Measurements from ENCODE around the gene LDHAL6A. TPM values are rescaled to one million over a fixed set of nuclear protein-coding genes. Genes with fewer than 3 reads are reported as not detected.

LDHAL6A gene
- polyA plus RNA-seq, 2 donors, result not detected

DNA sequence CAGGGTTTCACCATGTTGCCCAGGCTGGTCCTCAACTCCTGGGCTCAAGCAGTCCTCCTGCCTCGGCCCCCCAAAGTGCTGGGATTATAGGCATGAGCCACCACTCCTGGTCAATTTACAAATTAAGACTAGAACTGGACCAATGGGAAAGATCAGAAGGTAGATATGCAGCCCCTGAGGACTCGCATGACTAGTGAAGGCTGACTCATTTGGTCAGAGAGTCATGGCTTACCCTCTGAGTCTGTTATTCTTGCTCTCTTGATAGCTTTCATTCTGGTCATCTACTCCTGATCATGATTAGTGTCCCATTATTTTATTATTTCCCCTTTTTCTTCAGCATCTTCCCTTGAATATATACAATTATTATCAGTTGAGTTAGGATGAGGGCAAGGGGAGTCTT, 2.7 kb upstream of the LDHAL6A start:
- Histone ChIP-seq H3K9me3 (ENCODE audit: control insufficient read depth in 2 of 2, insufficient read depth in 1 of 2, low read depth in 1 of 2, low read length in 1 of 2) (no peaks in the 10 kb centered on the region), H3K4me3 (ENCODE audit: low read depth in 1 of 2, low read length in 2 of 2) (no peak overlapping the region), H3K27ac (ENCODE audit: low read depth in 2 of 2, low read length in 1 of 2) (no peak overlapping the region), H3K4me1 (ENCODE audit: control insufficient read depth in 2 of 2, insufficient read depth in 2 of 2, low read length in 1 of 2) (no peaks in the 10 kb centered on the region), H3K36me3 (ENCODE audit: control insufficient read depth in 2 of 2, insufficient read depth in 2 of 2, low read length in 1 of 2) (no peaks in the 10 kb centered on the region), H3K27me3 (ENCODE audit: control insufficient read depth in 1 of 2, insufficient read depth in 2 of 2, low read length in 2 of 2) (no peaks in the 10 kb centered on the region)
- 78 to 83% methylated on average over 2 of the region's 2 CpGs for WGBS, 2 donors

DNA sequence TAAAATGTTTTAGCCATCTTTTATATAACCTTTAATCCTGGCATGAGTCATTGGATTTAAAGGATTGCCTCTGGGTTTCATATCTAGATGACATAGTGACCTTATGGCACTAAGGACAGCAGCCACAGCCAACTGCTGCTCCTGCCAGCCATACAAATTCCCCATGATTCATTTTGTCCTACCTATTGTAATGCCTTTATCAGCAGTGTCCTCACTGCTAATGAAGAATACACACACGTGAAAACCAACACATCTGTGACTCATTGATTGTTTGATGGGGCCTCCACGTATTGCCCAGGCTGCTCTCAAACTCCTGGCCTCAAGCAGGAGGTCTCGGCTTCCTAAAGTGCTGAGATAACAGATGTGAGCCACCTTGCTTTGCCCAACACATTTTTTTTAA, 1.8 kb downstream of the LDHAL6A start:
- Histone ChIP-seq H3K4me3 (ENCODE audit: low read depth in 1 of 2, low read length in 2 of 2) (no peak overlapping the region), H3K4me1 (ENCODE audit: control insufficient read depth in 2 of 2, insufficient read depth in 2 of 2, low read length in 1 of 2) (no peaks in the 10 kb centered on the region), H3K27ac (ENCODE audit: low read depth in 2 of 2, low read length in 1 of 2) (no peak overlapping the region), H3K36me3 (ENCODE audit: control insufficient read depth in 2 of 2, insufficient read depth in 2 of 2, low read length in 1 of 2) (no peaks in the 10 kb centered on the region), H3K9me3 (ENCODE audit: control insufficient read depth in 2 of 2, insufficient read depth in 1 of 2, low read depth in 1 of 2, low read length in 1 of 2) (no peaks in the 10 kb centered on the region), H3K27me3 (ENCODE audit: control insufficient read depth in 1 of 2, insufficient read depth in 2 of 2, low read length in 2 of 2) (no peaks in the 10 kb centered on the region)
- 29 to 32% methylated on average over 3 of the region's 3 CpGs for WGBS, 2 donors

DNA sequence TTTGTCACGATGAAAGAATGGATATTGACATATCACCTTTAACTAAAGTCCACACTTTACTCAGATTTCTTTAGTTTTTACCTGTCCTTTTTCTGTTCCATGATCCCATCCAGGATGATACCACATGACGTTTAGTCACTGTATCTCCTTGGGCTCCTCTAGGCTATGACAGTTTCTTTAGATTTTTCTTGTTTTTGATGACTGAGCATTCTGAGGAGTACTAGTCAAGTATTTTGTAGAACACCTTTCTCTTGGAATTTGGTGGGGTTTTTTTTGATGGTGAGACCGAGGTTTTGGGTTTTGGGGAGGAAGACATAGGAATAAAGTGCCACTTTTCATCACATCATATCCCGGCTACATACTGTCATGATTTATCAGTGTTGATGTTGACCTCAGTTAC, 4.0 kb downstream of the LDHAL6A start:
- no peaks in the 10 kb centered on the region for H3K27me3 ChIP-seq (ENCODE audit: control insufficient read depth in 1 of 2, insufficient read depth in 2 of 2, low read length in 2 of 2)
- no peaks in the 10 kb centered on the region for H3K9me3 ChIP-seq (ENCODE audit: control insufficient read depth in 2 of 2, insufficient read depth in 1 of 2, low read depth in 1 of 2, low read length in 1 of 2)
- no peaks in the 10 kb centered on the region for H3K36me3 ChIP-seq (ENCODE audit: control insufficient read depth in 2 of 2, insufficient read depth in 2 of 2, low read length in 1 of 2)
- WGBS, 2 donors, result 87 to 90% methylated on average over 4 of the region's 4 CpGs
- H3K27ac ChIP-seq (ENCODE audit: low read depth in 2 of 2, low read length in 1 of 2), result no peak overlapping the region
- H3K4me3 ChIP-seq (ENCODE audit: low read depth in 1 of 2, low read length in 2 of 2), result no peak overlapping the region
- no peaks in the 10 kb centered on the region for H3K4me1 ChIP-seq (ENCODE audit: control insufficient read depth in 2 of 2, insufficient read depth in 2 of 2, low read length in 1 of 2)

DNA sequence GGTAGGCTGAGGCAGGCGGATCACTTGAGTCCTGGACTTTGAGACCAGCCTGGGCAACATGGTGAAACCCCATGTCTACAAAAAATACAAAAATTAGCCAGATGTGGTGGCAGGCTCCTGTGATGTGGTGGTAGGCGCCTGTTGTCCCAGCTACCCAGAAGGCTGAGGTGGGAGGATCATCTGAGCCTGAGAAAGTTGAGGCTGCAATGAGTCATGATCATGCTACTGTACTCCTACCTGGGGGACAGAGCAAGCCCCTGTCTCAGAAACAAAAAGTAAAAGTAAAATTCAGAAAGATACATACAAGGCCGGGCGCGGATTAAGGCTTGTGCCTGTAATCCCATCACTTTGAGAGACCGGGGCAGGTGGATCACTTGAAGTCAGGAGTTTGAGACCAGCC, 6.3 kb downstream of the LDHAL6A start:
- no peaks in the 10 kb centered on the region for H3K9me3 ChIP-seq (ENCODE audit: control insufficient read depth in 2 of 2, insufficient read depth in 1 of 2, low read depth in 1 of 2, low read length in 1 of 2)
- H3K4me1 ChIP-seq (ENCODE audit: control insufficient read depth in 2 of 2, insufficient read depth in 2 of 2, low read length in 1 of 2), result no peaks in the 10 kb centered on the region
- no peak overlapping the region for H3K4me3 ChIP-seq (ENCODE audit: low read depth in 1 of 2, low read length in 2 of 2)
- H3K27me3 ChIP-seq (ENCODE audit: control insufficient read depth in 1 of 2, insufficient read depth in 2 of 2, low read length in 2 of 2), result no peaks in the 10 kb centered on the region
- WGBS, 2 donors, result 97 to 98% methylated on average over 6 of the region's 6 CpGs
- no peak overlapping the region for H3K27ac ChIP-seq (ENCODE audit: low read depth in 2 of 2, low read length in 1 of 2)
- no peaks in the 10 kb centered on the region for H3K36me3 ChIP-seq (ENCODE audit: control insufficient read depth in 2 of 2, insufficient read depth in 2 of 2, low read length in 1 of 2)

DNA sequence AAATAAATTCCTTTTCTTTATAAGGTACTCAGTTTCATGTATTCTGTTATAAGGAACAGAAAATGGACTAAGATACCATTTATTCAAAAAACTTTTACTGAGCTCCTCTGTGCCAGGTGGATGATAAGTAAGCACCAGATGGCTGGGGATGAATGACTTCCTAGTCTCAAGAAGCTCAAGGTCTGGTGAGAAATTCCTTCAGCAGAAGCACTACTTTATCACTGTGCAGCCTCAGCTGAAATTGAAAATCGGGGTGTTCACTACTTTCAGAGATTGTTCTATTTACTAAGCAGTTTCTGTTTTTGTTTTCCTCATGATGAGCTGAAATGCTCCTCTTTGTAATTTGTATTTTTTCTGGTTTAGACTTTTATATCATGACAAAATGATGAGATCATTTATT, 7.8 kb downstream of the LDHAL6A start:
- no peaks in the 10 kb centered on the region for H3K36me3 ChIP-seq (ENCODE audit: control insufficient read depth in 2 of 2, insufficient read depth in 2 of 2, low read length in 1 of 2)
- no peaks in the 10 kb centered on the region for H3K27me3 ChIP-seq (ENCODE audit: control insufficient read depth in 1 of 2, insufficient read depth in 2 of 2, low read length in 2 of 2)
- no peaks in the 10 kb centered on the region for H3K9me3 ChIP-seq (ENCODE audit: control insufficient read depth in 2 of 2, insufficient read depth in 1 of 2, low read depth in 1 of 2, low read length in 1 of 2)
- H3K4me1 ChIP-seq (ENCODE audit: control insufficient read depth in 2 of 2, insufficient read depth in 2 of 2, low read length in 1 of 2), result no peaks in the 10 kb centered on the region
- no peak overlapping the region for H3K27ac ChIP-seq (ENCODE audit: low read depth in 2 of 2, low read length in 1 of 2)
- H3K4me3 ChIP-seq (ENCODE audit: low read depth in 1 of 2, low read length in 2 of 2), result no peak overlapping the region
- WGBS, 2 donors, result 72 to 76% methylated on average over 1 of the region's 1 CpG

DNA sequence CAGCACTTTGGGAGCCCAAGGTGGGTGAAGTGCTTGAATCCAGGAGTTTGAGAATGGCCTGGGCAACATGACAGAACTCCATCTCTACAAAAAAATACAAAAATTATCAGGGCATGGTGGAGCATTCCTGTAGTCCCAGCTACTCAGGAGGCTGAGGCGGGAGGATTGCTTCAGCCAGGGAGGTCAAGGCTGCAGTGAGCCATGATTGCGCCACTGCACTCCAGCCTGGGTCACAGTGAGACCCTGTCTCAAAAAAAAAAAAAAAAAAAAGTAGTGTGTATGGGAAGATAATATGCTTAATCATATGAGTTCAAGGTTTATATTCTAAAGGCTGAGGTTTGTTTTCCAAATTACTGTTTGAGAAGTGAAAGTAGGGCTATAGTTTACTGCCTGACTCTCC, 10.7 kb downstream of the LDHAL6A start:
- WGBS, 2 donors, result 96 to 97% methylated on average over 2 of the region's 2 CpGs
- H3K27ac ChIP-seq (ENCODE audit: low read depth in 2 of 2, low read length in 1 of 2), result no peak overlapping the region

DNA sequence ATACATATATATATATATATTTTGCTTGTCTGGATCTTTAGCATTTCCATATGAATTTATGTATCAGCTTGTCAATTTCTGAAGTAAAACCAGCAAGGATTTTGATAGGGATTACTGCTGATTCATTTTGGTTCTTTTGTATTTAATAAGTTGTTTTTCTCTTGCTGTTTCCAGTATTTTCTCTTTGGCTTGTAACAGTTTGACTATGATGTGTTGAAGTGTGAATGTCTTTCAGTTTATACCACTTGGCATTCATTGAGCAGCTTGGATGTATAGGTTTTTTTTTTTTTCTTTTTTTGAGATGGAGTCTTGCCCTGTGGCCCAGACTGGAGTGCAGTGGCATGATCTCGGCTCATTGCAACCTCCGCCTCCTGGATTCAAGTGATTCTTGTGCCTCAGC, 12.4 kb downstream of the LDHAL6A start:
- H3K36me3 ChIP-seq (ENCODE audit: control insufficient read depth in 2 of 2, insufficient read depth in 2 of 2, low read length in 1 of 2), result no peaks in the 10 kb centered on the region
- H3K9me3 ChIP-seq (ENCODE audit: control insufficient read depth in 2 of 2, insufficient read depth in 1 of 2, low read depth in 1 of 2, low read length in 1 of 2), result no peaks in the 10 kb centered on the region
- H3K27ac ChIP-seq (ENCODE audit: low read depth in 2 of 2, low read length in 1 of 2), result no peak overlapping the region
- no peak overlapping the region for H3K4me3 ChIP-seq (ENCODE audit: low read depth in 1 of 2, low read length in 2 of 2)
- 93 to 97% methylated on average over 2 of the region's 2 CpGs for WGBS, 2 donors
- no peaks in the 10 kb centered on the region for H3K27me3 ChIP-seq (ENCODE audit: control insufficient read depth in 1 of 2, insufficient read depth in 2 of 2, low read length in 2 of 2)
- H3K4me1 ChIP-seq (ENCODE audit: control insufficient read depth in 2 of 2, insufficient read depth in 2 of 2, low read length in 1 of 2), result no peaks in the 10 kb centered on the region

More for the DNA sequence above, 10.7 kb downstream of the LDHAL6A start:
- no peak overlapping the region for H3K4me3 ChIP-seq (ENCODE audit: low read depth in 1 of 2, low read length in 2 of 2)
- no peaks in the 10 kb centered on the region for H3K9me3 ChIP-seq (ENCODE audit: control insufficient read depth in 2 of 2, insufficient read depth in 1 of 2, low read depth in 1 of 2, low read length in 1 of 2)
- H3K36me3 ChIP-seq (ENCODE audit: control insufficient read depth in 2 of 2, insufficient read depth in 2 of 2, low read length in 1 of 2), result no peaks in the 10 kb centered on the region
- no peaks in the 10 kb centered on the region for H3K4me1 ChIP-seq (ENCODE audit: control insufficient read depth in 2 of 2, insufficient read depth in 2 of 2, low read length in 1 of 2)
- no peaks in the 10 kb centered on the region for H3K27me3 ChIP-seq (ENCODE audit: control insufficient read depth in 1 of 2, insufficient read depth in 2 of 2, low read length in 2 of 2)

DNA sequence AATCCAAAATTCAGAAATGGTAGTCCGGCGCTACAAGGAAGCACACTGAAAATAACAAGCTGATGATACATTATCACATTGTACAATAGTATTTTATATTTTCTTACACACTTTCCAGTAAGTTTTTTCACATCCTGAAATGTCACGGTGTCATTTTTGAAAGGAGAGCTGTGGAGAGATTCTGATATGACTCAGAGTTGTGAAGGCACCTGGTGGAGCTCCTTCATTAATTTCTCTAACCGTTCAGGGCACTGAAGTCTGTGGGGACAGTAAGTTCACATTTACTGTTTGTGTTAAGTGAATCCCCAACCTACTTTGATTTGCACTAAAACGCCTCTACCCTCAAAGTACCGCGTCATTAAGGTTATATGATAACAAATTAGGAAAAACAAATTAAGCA, 13.3 kb downstream of the LDHAL6A start:
- Histone ChIP-seq H3K27me3 (ENCODE audit: control insufficient read depth in 1 of 2, insufficient read depth in 2 of 2, low read length in 2 of 2) (no peaks in the 10 kb centered on the region), H3K9me3 (ENCODE audit: control insufficient read depth in 2 of 2, insufficient read depth in 1 of 2, low read depth in 1 of 2, low read length in 1 of 2) (no peaks in the 10 kb centered on the region), H3K4me3 (ENCODE audit: low read depth in 1 of 2, low read length in 2 of 2) (no peak overlapping the region), H3K4me1 (ENCODE audit: control insufficient read depth in 2 of 2, insufficient read depth in 2 of 2, low read length in 1 of 2) (no peaks in the 10 kb centered on the region), H3K27ac (ENCODE audit: low read depth in 2 of 2, low read length in 1 of 2) (no peak overlapping the region), H3K36me3 (ENCODE audit: control insufficient read depth in 2 of 2, insufficient read depth in 2 of 2, low read length in 1 of 2) (no peaks in the 10 kb centered on the region)
- WGBS, 2 donors, result 88 to 89% methylated on average over 7 of the region's 7 CpGs

DNA sequence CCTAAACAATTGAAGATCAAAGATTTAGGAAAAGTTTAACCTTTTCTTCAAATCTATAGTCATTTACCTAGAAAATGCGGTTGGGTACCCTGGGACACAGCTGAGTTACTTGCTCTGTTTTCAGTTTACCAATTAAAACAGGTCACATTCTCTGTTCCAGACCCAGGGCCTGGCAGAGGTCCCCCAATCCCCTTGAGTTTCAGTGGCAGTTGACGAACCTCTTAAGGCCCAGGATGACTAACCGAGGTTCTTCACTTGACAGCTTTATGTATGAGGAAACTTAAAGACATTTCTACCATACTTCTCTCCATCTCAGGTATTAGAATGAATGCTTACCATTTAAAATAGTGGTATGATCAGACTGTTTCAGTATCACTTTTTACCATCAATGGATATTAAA, 16.3 kb downstream of the LDHAL6A start:
- Histone ChIP-seq H3K27me3 (ENCODE audit: control insufficient read depth in 1 of 2, insufficient read depth in 2 of 2, low read length in 2 of 2) (no peaks in the 10 kb centered on the region), H3K4me1 (ENCODE audit: control insufficient read depth in 2 of 2, insufficient read depth in 2 of 2, low read length in 1 of 2) (no peaks in the 10 kb centered on the region), H3K27ac (ENCODE audit: low read depth in 2 of 2, low read length in 1 of 2) (no peak overlapping the region), H3K9me3 (ENCODE audit: control insufficient read depth in 2 of 2, insufficient read depth in 1 of 2, low read depth in 1 of 2, low read length in 1 of 2) (no peaks in the 10 kb centered on the region), H3K4me3 (ENCODE audit: low read depth in 1 of 2, low read length in 2 of 2) (no peak overlapping the region), H3K36me3 (ENCODE audit: control insufficient read depth in 2 of 2, insufficient read depth in 2 of 2, low read length in 1 of 2) (peaks cover 0 to 4% of the 10 kb centered on the region in 2 donors)
- 88 to 98% methylated on average over 3 of the region's 3 CpGs for WGBS, 2 donors

DNA sequence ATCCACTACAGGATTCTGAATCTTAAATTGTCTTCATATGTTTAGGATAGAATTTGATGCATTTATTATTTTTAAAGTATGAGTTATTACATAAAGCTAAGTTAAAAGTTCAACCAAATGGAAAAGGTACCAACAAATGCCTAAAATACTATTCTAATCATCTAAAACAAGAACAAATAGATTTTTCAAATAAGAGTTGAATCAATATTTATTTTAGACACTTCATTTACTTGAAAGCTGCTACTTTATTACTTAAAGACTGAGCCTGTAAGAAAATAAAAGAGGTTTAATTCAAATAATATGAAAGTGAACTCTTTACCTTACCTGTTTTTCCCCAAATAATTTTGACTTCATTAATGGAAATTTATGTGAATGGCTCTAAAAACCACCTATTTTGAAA, 16.9 kb downstream of the LDHAL6A start:
- Histone ChIP-seq H3K27ac (ENCODE audit: low read depth in 2 of 2, low read length in 1 of 2) (no peak overlapping the region), H3K9me3 (ENCODE audit: control insufficient read depth in 2 of 2, insufficient read depth in 1 of 2, low read depth in 1 of 2, low read length in 1 of 2) (no peaks in the 10 kb centered on the region), H3K36me3 (ENCODE audit: control insufficient read depth in 2 of 2, insufficient read depth in 2 of 2, low read length in 1 of 2) (peaks cover 0 to 5% of the 10 kb centered on the region in 2 donors), H3K4me1 (ENCODE audit: control insufficient read depth in 2 of 2, insufficient read depth in 2 of 2, low read length in 1 of 2) (no peaks in the 10 kb centered on the region), H3K27me3 (ENCODE audit: control insufficient read depth in 1 of 2, insufficient read depth in 2 of 2, low read length in 2 of 2) (no peaks in the 10 kb centered on the region), H3K4me3 (ENCODE audit: low read depth in 1 of 2, low read length in 2 of 2) (no peak overlapping the region)

All from esophagus (tissue), 2 donors.